Mammary epithelial cell (primary cell): ENCODE data around the gene RTL5.

Experiments used
- CTCF ChIP-seq, 2 donors: IDR thresholded peaks in 1 of 2; conservative IDR thresholded peaks in 1 of 2; 2 replicates each; pipeline ENCODE4 v1.5.1; 2011 to 2012; ENCODE audit warnings: inconsistent platforms in 2 of 2, low read length in 2 of 2, mild to moderate bottlenecking in 2 of 2, control low read depth in 1 of 2, low read depth in 1 of 2; ENCODE audit not compliant: insufficient read depth in 1 of 2; ENCODE audit errors: extremely low read depth in 1 of 2
- EZH2 ChIP-seq: IDR thresholded peaks from 2 replicates; pipeline ENCODE4 v1.6.1; 2012; ENCODE audit warnings: low read length, inconsistent platforms, borderline replicate concordance

GRCh38 chrX:72094894-72095293, 36.8 kb downstream of the RTL5 start:
- TF ChIP-seq CTCF (conservative IDR thresholded peaks at IDR 0.05 in 1 of 2, IDR thresholded peaks at IDR 0.05 in 1 of 2; ENCODE audit: extremely low read depth in 1 of 2, insufficient read depth in 1 of 2, low read depth in 1 of 2, low read length in 2 of 2) = no peak
- no peak for TF ChIP-seq EZH2
